ENCODE results near the gene OAS2.

OAS2 gene, protein sequence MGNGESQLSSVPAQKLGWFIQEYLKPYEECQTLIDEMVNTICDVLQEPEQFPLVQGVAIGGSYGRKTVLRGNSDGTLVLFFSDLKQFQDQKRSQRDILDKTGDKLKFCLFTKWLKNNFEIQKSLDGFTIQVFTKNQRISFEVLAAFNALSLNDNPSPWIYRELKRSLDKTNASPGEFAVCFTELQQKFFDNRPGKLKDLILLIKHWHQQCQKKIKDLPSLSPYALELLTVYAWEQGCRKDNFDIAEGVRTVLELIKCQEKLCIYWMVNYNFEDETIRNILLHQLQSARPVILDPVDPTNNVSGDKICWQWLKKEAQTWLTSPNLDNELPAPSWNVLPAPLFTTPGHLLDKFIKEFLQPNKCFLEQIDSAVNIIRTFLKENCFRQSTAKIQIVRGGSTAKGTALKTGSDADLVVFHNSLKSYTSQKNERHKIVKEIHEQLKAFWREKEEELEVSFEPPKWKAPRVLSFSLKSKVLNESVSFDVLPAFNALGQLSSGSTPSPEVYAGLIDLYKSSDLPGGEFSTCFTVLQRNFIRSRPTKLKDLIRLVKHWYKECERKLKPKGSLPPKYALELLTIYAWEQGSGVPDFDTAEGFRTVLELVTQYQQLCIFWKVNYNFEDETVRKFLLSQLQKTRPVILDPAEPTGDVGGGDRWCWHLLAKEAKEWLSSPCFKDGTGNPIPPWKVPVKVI

DNA sequence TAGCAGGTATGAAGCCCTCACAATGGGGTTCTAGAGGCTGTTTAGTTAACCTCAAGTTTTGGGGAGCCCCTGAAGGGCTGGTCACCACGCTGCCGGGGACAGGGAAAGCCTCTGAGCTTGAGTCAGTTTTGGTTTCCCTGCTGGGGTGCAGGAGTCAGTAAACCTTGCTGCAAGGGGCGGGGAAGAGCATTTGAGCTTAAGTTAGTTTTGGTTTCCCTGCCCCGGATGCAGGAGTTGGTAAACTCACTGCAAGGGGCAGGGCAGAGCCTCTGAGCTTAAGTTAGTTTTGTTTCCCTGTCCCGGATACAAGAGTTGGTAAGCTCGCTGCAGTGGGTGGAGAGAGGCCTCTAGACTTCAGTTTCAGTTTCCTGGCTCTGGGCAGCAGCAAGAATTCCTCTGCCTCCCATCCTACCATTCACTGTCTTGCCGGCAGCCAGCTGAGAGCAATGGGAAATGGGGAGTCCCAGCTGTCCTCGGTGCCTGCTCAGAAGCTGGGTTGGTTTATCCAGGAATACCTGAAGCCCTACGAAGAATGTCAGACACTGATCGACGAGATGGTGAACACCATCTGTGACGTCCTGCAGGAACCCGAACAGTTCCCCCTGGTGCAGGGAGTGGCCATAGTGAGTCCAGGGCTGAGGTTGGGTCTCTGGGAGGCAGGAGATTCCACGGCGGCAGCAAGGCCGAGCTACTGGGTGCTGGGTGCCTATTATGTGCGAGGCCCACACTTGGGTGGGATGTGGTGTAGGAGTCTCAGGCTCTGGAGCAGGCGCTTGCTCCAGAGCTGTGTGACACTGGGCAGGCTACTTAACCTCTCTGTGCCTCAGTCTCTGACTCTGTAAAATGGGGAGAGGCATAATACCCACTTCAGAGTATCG, at the start of gene OAS2:
TSS of gene OAS2 (plus strand) at position 357 of the 878 bp plus-strand sequence. CDS start at position 447, 90 bp downstream.
- DNase-seq (ENCODE audit: low read depth): peak; percentile 99
- peak within 1 kb of the TSS; percentile 85 for H3K4me3 ChIP-seq (ENCODE audit: low read depth, low read length)
- TF ChIP-seq, protein P1, sequence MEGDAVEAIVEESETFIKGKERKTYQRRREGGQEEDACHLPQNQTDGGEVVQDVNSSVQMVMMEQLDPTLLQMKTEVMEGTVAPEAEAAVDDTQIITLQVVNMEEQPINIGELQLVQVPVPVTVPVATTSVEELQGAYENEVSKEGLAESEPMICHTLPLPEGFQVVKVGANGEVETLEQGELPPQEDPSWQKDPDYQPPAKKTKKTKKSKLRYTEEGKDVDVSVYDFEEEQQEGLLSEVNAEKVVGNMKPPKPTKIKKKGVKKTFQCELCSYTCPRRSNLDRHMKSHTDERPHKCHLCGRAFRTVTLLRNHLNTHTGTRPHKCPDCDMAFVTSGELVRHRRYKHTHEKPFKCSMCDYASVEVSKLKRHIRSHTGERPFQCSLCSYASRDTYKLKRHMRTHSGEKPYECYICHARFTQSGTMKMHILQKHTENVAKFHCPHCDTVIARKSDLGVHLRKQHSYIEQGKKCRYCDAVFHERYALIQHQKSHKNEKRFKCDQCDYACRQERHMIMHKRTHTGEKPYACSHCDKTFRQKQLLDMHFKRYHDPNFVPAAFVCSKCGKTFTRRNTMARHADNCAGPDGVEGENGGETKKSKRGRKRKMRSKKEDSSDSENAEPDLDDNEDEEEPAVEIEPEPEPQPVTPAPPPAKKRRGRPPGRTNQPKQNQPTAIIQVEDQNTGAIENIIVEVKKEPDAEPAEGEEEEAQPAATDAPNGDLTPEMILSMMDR (IDR thresholded peaks at IDR 0.05; ENCODE audit: insufficient read depth, low read depth, low read length, missing control alignments): no peak

DNA sequence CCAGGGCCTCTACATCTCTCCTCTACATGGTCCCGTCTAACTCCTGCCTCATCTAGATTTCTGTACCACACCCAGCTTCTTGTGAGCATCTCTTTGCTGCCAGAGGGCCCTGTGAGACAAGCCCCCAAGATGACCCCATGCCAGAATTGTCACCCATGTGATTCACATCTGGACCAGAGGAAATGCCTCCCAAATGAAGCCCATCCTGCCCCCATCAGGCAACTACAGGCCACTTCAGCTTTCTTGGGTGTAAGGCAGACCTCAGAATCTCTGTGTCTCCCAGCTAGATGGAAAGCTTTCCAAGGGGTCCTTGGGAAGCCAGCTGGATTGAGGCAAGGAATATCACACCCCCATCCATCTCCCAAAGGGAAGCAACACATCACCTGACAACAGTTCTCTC, 49.3 kb upstream of the OAS2 start:
- TF ChIP-seq, protein P1 (IDR thresholded peaks at IDR 0.05; ENCODE audit: insufficient read depth, low read depth, low read length, missing control alignments): no peak
- peak; percentile 23 for DNase-seq (ENCODE audit: low read depth)

DNA sequence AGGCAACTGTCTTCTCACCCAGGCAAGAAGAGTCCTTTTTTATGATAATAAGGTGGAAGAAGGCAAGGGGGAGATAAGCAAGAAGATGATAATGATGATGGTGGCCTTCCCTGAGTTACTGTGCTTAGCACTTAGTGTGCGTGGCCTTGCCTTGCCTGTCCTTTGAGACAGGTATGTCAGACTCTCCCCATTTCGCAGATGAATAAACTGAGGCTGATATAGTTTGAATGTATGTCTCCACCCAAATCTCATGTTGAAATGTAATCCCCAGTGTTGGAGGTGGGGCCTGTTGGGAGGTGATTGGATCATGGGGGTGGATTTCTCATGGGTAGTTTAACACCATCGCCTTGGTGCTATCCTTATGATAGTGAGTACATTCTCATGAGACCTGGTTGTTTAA, 48.6 kb upstream of the OAS2 start:
- H3K4me3 ChIP-seq (ENCODE audit: low read depth, low read length): no peak overlapping the region
- no peak for DNase-seq (ENCODE audit: low read depth)
- TF ChIP-seq, protein P1 (IDR thresholded peaks at IDR 0.05; ENCODE audit: insufficient read depth, low read depth, low read length, missing control alignments): no peak

More for the DNA sequence above, 49.3 kb upstream of the OAS2 start:
- H3K4me3 ChIP-seq (ENCODE audit: low read depth, low read length): no peak overlapping the region

DNA sequence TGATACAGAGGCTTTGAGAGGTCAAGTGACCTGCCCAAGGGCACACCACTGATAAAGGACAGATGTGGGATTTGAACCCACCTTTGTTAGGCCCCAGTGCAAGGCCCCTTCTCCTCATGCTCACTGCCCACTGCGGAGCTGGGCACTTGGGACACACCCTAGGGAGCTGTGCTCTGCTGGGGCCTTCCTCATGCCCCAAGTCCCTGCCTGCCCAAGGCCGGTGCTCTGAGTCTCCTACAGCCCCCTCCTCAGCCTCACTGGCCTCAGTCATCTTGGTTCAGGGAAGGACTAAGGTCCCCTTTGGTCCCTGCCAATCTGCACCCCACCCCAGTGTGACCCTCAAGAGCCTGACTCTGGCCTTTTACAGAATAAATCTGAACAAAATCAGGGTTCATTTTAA, 48.0 kb upstream of the OAS2 start:
- no peak for DNase-seq (ENCODE audit: low read depth)
- H3K4me3 ChIP-seq (ENCODE audit: low read depth, low read length): no peak overlapping the region
- TF ChIP-seq, protein P1 (IDR thresholded peaks at IDR 0.05; ENCODE audit: insufficient read depth, low read depth, low read length, missing control alignments): no peak

DNA sequence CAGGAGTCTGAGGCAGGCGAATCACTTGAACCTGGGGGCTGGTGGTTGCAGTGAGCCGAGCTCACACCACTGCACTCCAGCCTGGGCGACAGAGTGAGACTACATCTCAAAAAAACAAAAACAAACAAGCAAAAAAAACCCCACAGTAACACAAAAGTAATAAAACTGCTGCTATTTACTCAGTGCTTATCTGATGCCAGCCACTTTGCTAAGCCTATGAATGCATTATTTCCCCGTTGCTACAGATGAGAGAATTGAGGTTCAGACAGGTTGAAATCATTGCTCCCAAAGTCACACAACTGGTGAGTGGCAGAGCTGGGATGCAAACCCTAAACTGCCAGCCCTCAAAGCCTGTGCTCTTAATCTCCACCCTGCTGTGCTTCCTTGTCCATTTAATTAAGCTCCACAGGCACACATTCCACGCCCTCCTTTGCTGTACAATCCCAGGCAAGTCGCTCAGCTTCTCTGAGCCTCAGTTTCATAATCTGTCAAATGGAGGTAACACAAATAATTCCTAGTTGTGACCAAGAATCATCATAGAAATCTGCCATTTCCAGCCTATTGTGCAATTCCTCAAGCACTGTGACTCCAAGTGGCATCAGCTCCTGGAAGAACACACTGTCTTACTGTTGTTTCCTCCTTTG, 45.7 kb upstream of the OAS2 start:
- H3K4me3 ChIP-seq (ENCODE audit: low read depth, low read length): no peak overlapping the region
- TF ChIP-seq, protein P1 (IDR thresholded peaks at IDR 0.05; ENCODE audit: insufficient read depth, low read depth, low read length, missing control alignments): no peak
- no peak for DNase-seq (ENCODE audit: low read depth)

DNA sequence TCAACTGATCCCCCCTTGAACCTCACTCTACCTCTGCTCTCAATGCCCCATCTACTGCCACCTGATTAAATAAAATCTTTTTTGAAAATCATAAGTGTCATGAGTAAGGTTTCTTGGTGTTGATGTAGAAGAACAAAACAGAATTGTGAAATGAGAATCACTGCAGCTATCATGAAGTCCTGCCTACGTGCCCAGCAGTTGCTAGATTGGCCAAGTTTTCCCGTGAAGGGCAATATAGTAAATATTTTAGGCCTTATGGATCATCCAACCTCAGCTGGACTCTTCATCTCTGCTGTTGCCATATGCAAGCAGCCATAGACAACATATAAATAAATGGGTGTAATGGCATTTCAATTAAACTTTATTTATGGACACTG, 45.2 kb upstream of the OAS2 start:
- TF ChIP-seq, protein P1 (IDR thresholded peaks at IDR 0.05; ENCODE audit: insufficient read depth, low read depth, low read length, missing control alignments): no peak
- DNase-seq (ENCODE audit: low read depth): no peak
- H3K4me3 ChIP-seq (ENCODE audit: low read depth, low read length): no peak overlapping the region

Measured in GM12865 (cell line).